ENCODE measurements around the gene C14orf119.

Gene C14orf119

GRCh38 chr14:23125933-23126524, 30.7 kb downstream of the C14orf119 start:
- DNase-seq (ENCODE audit: low spot score), result no peak

GRCh38 chr14:23126548-23127278, 31.4 kb downstream of the C14orf119 start:
- DNase-seq (ENCODE audit: low spot score), result no peak

- no peak for DNase-seq (ENCODE audit: low spot score)
Measured at GRCh38 chr14:23127861-23128260, 32.6 kb downstream of the C14orf119 start.

- DNase-seq (ENCODE audit: low spot score), result no peak
Measured at GRCh38 chr14:23128969-23129758, 33.9 kb downstream of the C14orf119 start.

GRCh38 chr14:23129759-23130316, 34.5 kb downstream of the C14orf119 start:
- DNase-seq (ENCODE audit: low spot score), result no peak

- no peak for DNase-seq (ENCODE audit: low spot score)
Measured at GRCh38 chr14:23130871-23131270, 35.6 kb downstream of the C14orf119 start.

- DNase-seq (ENCODE audit: low spot score), result no peak
Measured at GRCh38 chr14:23131482-23131881, 36.2 kb downstream of the C14orf119 start.

GRCh38 chr14:23132970-23133369, 37.7 kb downstream of the C14orf119 start:
- no peak for DNase-seq (ENCODE audit: low spot score)

GRCh38 chr14:23136566-23137133, 41.3 kb downstream of the C14orf119 start:
- no peak for DNase-seq (ENCODE audit: low spot score)

- no peak for DNase-seq (ENCODE audit: low spot score)
Measured at GRCh38 chr14:23137192-23137812, 42.0 kb downstream of the C14orf119 start.

GRCh38 chr14:23137813-23138535, 42.7 kb downstream of the C14orf119 start:
- no peak for DNase-seq (ENCODE audit: low spot score)

GRCh38 chr14:23139874-23140273, 44.6 kb downstream of the C14orf119 start:
- DNase-seq (ENCODE audit: low spot score), result no peak

- no peak for DNase-seq (ENCODE audit: low spot score)
Measured at GRCh38 chr14:23140371-23140770, 45.1 kb downstream of the C14orf119 start.

GRCh38 chr14:23141706-23142444, 46.6 kb downstream of the C14orf119 start:
- no peak for DNase-seq (ENCODE audit: low spot score)

- DNase-seq (ENCODE audit: low spot score), result no peak
Measured at GRCh38 chr14:23142826-23143225, 47.5 kb downstream of the C14orf119 start.

GRCh38 chr14:23143911-23144310, 48.6 kb downstream of the C14orf119 start:
- DNase-seq (ENCODE audit: low spot score), result no peak

GRCh38 chr14:23145794-23146350, 50.6 kb downstream of the C14orf119 start:
- no peak for DNase-seq (ENCODE audit: low spot score)

- DNase-seq (ENCODE audit: low spot score), result no peak
Measured at GRCh38 chr14:23146351-23146910, 51.1 kb downstream of the C14orf119 start.

GRCh38 chr14:23146980-23147379, 51.7 kb downstream of the C14orf119 start:
- DNase-seq (ENCODE audit: low spot score), result no peak

Data from SK-N-DZ (cell line).